NCI-H1092 treated with DMSO at 0.1 percent for 48 hours (cell line): ENCODE data around the gene UFC1.
"Not testable (repeated sequence)": the region's sequence is repeated elsewhere in the genome, so short reads cannot be mapped to it uniquely, and the experiment has no call there.

Experiments used
- DNase-seq: peaks from one replicate; lab custom pipeline; 2025; lab: John Stamatoyannopoulos, UW

UFC1 gene

DNA sequence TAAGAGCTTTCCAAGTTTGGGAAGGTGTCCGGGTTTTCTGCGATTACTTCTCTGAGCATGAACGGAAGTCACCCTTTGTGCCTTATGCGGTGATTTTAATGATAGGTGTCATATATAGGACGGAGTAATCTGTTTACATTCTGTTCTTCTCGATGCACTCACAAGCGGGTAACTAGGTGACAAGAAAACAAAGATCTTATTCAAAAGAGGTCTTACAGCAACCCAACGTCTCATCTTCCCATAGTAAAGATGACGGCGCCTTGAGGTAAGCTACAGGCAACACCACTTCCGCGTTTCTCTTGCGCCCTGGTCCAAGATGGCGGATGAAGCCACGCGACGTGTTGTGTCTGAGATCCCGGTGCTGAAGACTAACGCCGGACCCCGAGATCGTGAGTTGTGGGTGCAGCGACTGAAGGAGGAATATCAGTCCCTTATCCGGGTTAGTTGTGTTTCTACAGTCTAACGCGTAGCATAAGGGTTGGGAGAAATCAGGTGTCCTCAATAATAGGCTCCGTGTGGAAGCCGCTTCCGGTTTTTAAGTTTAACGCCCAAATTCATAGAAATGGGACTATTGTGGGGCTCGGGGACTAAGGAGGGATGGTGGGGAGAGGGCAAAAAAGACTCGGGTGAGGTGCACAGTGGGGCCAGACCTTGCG, at the start of gene UFC1:
UFC1 (plus strand) TSS at position 297 of the 656 bp plus-strand sequence; CDS start at position 317, 20 bp downstream.
- peak; percentile 94 for DNase-seq

GRCh38 chr1:161106431-161106830, 47.3 kb upstream of the UFC1 start:
- DNase-seq, result no peak

DNA sequence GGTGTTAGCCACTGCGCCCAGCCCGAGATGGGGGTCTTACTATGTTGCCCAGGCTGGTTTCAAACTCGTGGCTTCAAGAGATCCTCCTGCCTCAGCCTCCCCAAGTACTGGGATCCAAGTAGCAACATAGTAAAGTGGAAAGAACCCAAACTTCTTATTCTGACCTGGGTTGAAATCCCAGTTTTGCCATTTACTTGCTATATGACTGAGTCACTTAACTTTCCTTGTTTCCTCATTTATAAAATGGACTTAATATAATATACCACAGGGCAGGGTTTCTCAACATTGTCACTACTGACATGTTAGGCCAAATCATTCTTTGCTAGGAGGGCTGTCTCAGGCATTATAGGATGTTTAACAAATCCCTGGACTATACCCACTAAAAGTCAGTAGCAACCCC, 42.7 kb upstream of the UFC1 start:
- DNase-seq, result no peak

DNA sequence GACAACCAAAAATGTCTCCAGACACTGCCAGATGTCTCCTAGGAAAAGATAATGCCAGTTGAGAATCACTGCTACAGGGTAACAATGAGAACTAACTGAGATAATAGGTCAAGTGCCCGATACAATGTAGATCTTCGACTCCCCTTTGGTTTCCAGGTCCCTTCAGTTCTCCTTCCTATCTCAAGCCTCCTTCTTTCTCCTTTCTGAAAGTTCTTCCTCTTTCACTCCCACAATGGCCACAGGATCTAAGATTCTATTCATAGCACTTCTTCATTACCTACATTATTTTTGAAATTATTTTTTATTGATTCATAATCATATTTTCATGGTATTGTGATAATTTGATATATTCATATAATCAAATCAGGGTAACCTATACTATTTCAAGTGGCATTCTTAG, 42.3 kb upstream of the UFC1 start:
- no peak for DNase-seq

DNA sequence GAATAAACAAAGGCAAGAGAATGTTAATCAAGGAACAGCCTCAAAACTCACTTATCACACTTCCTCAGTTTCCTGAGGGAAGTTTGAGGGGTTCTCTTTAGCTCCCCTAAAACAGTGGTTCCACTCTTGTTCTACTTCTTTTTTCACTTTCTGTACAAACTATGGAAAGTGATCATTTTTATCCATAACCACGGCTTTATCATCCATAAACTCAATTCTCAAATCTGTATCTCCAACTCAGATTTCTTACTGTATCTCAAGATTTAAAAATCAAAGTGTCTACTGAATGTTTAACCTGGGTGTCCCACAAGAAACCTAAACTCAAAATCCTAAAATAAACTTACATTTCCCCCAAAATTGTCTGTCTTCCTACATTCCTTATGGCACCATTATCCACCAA, 39.9 kb upstream of the UFC1 start:
- DNase-seq, result no peak

DNA sequence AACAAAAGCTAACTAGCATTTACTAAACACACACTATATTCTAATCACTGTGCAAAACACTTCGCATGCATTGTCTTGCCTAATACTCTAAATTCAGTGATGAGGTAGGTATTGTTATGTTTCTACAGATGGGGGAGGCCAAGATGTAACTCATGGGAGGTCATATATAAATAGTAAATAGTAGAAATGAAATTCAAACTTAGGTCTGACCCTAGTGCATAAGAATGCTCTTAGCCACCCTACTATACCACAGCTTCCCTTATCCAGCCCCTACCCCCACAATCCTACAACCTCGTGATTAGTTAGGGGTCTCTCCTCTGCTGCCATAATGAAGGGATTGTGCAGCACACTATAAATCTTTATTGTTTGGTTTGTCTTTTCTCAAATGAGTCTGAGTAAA, 39.2 kb upstream of the UFC1 start:
- DNase-seq, result no peak

- no peak for DNase-seq
Observed at GRCh38 chr1:161115132-161115711, 38.6 kb upstream of the UFC1 start.

DNA sequence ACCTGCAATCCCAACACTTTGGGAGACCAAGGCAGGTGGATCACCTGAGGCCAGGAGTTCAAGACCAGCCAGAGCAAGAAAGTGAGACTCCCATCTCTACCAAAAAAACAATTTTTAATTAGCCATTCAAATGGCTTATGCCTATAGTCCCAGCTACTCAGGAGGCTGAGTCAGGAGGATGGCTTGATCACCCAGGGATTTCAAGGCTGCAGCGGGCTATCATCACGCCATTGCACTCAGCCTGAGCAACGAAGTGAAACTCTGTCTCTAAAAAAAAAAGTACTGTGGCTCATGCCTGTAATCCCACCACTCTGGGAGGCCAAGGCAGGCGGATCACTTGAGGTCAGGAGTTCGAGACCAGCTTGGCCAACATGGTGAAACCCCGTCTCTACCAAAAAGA, 37.8 kb upstream of the UFC1 start:
- DNase-seq, result not testable (repeated sequence)

GRCh38 chr1:161117759-161118581, 35.8 kb upstream of the UFC1 start, which contains the start of the genes NIT1 and PFDN2:
Gene NIT1 (plus strand): TSS chr1:161118105. CDS start chr1:161118177, 72 bp downstream.
Gene PFDN2 (minus strand): TSS chr1:161118037. CDS start chr1:161118026, 11 bp downstream.
- peak; percentile 72 for DNase-seq

GRCh38 chr1:161119092-161119903, 34.5 kb upstream of the UFC1 start:
- DNase-seq, result no peak

GRCh38 chr1:161121042-161121650, 32.6 kb upstream of the UFC1 start:
- DNase-seq, result no peak

DNA sequence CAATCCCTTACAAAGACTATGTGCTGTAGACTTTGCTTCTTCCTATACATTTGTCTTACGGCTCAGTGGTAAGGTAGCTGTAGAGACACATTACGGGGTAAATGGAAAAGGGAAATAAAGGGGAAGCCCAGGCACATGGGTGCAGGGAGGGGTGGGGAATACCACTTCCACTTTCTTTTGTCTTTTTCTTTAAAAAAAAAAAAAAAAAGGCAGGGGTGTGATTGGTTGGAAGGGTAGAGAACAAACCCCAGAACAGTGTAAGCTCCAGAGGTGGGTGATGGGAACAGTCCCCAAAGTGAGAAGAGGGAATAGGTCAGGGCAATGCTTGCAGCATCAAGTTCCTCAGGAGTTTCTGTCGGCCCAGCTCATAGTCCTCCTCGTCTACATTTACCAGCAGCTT, 31.9 kb upstream of the UFC1 start:
- DNase-seq, result no peak

- DNase-seq, result no peak
Observed at GRCh38 chr1:161122967-161123366, 30.8 kb upstream of the UFC1 start.

GRCh38 chr1:161127649-161128048, 26.1 kb upstream of the UFC1 start:
- DNase-seq, result no peak

- no peak for DNase-seq
Observed at GRCh38 chr1:161128591-161129420, 25.0 kb upstream of the UFC1 start.

DNA sequence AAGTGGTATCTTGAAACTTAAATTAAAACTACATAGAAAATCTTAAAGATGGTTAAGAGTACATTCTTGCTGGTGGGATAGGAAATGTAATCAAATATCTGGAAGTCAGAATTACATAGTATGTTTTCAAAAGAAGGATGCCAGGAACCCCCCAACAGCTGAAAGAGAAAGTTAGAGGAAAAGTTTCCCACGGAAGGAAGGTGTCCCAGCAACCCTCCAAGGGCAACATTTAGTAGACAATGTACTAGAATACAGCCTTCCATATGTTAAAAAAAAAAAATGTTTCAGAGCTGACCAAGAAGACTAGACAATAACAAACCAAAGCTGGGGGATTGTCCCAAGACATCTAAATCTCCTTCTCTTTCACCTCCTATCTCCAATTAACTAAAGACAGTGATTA, 23.5 kb upstream of the UFC1 start:
- DNase-seq, result no peak

DNA sequence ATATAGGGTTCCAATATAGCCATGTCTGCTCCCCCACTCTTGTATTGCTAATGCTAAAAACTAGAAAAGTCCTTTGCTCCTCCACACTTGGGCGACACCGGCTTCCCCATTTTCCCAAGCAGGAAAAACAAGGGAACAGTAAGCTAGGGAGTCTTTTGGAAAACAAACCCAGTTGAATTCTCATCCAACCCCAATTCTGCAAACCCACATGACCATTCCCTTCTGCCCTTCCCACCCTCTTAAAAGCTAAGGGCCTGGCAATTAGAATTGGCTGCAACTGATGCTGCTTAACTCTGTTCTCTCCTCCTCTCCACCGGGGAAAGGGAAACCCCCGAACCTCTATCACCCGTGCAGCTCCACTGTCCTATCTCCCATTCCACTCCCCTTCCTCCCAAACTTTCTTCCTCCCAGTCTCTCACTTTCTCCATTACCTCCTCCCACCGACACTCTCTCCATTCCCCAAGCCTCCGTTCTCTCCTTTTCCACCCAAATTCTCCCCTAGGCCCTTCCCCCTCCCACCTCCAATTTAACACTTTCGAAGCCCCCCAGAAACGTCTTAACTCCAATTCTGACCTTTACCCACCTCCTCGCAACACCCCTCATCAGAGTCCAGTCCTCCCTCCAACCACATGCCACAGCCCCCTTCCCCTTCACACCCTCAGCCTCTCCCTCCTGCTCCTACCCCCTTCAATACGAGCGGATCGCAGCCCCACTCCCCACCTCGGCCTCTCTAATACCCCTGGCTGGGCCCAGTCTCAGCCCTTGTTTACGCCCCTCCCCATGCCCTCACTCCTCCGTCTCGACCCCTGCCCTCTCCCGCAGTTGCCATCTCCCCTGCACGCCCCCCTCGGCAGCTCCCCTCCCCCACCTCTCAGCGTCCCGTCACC, 22.0 kb upstream of the UFC1 start:
- no peak for DNase-seq

- peak; percentile 99 for DNase-seq
Observed at GRCh38 chr1:161132410-161133219, 21.2 kb upstream of the UFC1 start, which contains the start of gene DEDD. Gene DEDD (minus strand): TSS chr1:161132667. CDS start chr1:161124462, 8,205 bp downstream.
